CD4-positive, alpha-beta T cell (primary cell): Measurements from ENCODE around the gene TTC39B. TPM values are rescaled to one million over a fixed set of nuclear protein-coding genes. Genes with fewer than 3 reads are reported as not detected.

Source experiments
- ATAC-seq: fragments of 200-7000 bp; cut with Tn5 transposase; one replicate; pipeline ENCODE4 v1.10.0; 2022; ENCODE audit warnings: mild to moderate bottlenecking; ENCODE audit not compliant: poor library complexity
- CTCF ChIA-PET: fragments of 350-600 bp; sonication (Branson Sonifier 250); formaldehyde crosslinking; loops from one replicate; lab custom pipeline; 2021; ENCODE audit warnings: antibody characterized with exemption, inconsistent platforms; lab: Charles Lee
- POLR2A ChIA-PET: fragments of 350-600 bp; sonication (Branson Sonifier 250); formaldehyde crosslinking; loops from one replicate; lab custom pipeline; 2021; ENCODE audit warnings: antibody characterized with exemption, inconsistent platforms; lab: Charles Lee
- DNase-seq, 14 experiments: peaks; one replicate each; pipeline ENCODE4 v3.0.0-alpha.2; 2013 to 2020; ENCODE audit warnings: mixed read lengths in 2 of 14
- H3K27ac ChIP-seq, 2 donors: one replicate each; pipeline versions ENCODE4 v1.5.1 to v1.7.0; 2013; ENCODE audit warnings: low read length in 2 of 2, low read depth in 1 of 2, mild to moderate bottlenecking in 1 of 2
- H3K27me3 ChIP-seq, 2 experiments: 1 replicate in 1 of 2; 2 replicates in 1 of 2; pipeline versions ENCODE4 v1.6.1 to v1.7.0; 2013; ENCODE audit warnings: low read length in 2 of 2, control low read depth in 1 of 2, mild to moderate bottlenecking in 1 of 2, moderate library complexity in 1 of 2; ENCODE audit not compliant: insufficient read depth in 2 of 2, control insufficient read depth in 1 of 2
- H3K36me3 ChIP-seq: one replicate; pipeline ENCODE4 v1.6.1; 2013; ENCODE audit warnings: low read length, control low read depth; ENCODE audit not compliant: insufficient read depth
- H3K4me1 ChIP-seq: one replicate; pipeline ENCODE4 v1.6.1; 2013; ENCODE audit warnings: low read length, control low read depth; ENCODE audit not compliant: insufficient read depth
- H3K4me3 ChIP-seq: one replicate; pipeline ENCODE4 v1.5.1; 2013; ENCODE audit warnings: mild to moderate bottlenecking, low read length, moderate library complexity
- H3K9me3 ChIP-seq, 2 experiments: 1 replicate in 1 of 2; 2 replicates in 1 of 2; pipeline versions ENCODE4 v1.6.1 to v1.7.0; 2013; ENCODE audit warnings: low read length in 2 of 2, mild to moderate bottlenecking in 2 of 2, control low read depth in 1 of 2, moderate library complexity in 1 of 2; ENCODE audit not compliant: control insufficient read depth in 1 of 2, insufficient read depth in 1 of 2
- H3K27ac Mint-ChIP-seq: one replicate; pipeline ENCODE4 v1.8.0; 2020; ENCODE audit warnings: mixed read lengths
- H3K27me3 Mint-ChIP-seq: one replicate; pipeline ENCODE4 v1.8.0; 2021; ENCODE audit warnings: mixed read lengths
- H3K36me3 Mint-ChIP-seq: one replicate; pipeline ENCODE4 v1.8.0; 2021; ENCODE audit warnings: low read depth, mixed read lengths
- H3K4me1 Mint-ChIP-seq: one replicate; pipeline ENCODE4 v1.8.0; 2021; ENCODE audit warnings: low read depth, mixed read lengths
- H3K4me3 Mint-ChIP-seq: one replicate; pipeline ENCODE4 v1.8.0; 2020; ENCODE audit warnings: mild to moderate bottlenecking, mixed read lengths
- H3K9me3 Mint-ChIP-seq: one replicate; pipeline ENCODE4 v1.8.0; 2020; ENCODE audit warnings: mixed read lengths
- intact Hi-C, 2 experiments: fragments of 100-400 bp; cut with DNase I in 1 of 2; cut with micrococcal nuclease in 1 of 2; formaldehyde crosslinking; loops; one replicate each; pipeline versions ENCODE4 v1.15.1 to v1.9.0; 2023 to 2025; cut with DNase I, micrococcal nuclease
- total RNA-seq, 174 experiments: library from RNA in 2 of 174; stranded (reverse) in 2 of 174; gene quantifications; one replicate each; pipeline ENCODE4 v1.2.3 and lab custom pipeline; 2021 to 2026
- TF ChIP-seq, protein P1 (sequence below): fragments of 200-600 bp; IDR thresholded peaks from one replicate; pipeline ENCODE4 v1.8.0; 2022; ENCODE audit warnings: antibody characterized with exemption, mild to moderate bottlenecking

TTC39B gene
- total RNA-seq, 2 experiments from 2014 or later, result 37.6 to 43.6 TPM

DNA sequence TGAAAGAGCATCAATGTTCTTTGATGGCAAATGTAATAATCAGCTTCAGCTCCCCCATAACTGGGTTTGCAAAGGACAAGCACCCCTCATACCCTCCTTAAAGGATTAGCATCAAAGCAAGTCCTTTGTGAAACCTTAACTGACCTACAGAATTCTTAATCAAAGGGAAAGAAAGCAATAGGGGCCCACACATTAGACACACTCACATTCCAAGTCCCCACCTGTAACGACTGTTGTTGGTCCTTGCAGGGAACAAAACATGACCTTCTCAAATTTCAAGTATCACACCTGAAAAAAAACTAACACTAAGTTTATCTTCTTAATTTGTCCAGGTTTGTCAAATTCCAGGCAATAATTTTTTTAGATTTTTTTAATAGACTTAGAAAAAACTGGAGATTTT, 32.6 kb downstream of the TTC39B start:
- peaks cover 11% of the 10 kb centered on the region for H3K36me3 Mint-ChIP-seq
- ChIA-PET POLR2A (no interaction called here), CTCF (no interaction called here)
- H3K4me1 Mint-ChIP-seq, result peaks cover 71% of the 10 kb centered on the region
- Histone ChIP-seq H3K36me3 (no peaks in the 10 kb centered on the region), H3K4me1 (peaks cover 22% of the 10 kb centered on the region), H3K27me3 (no peaks in the 10 kb centered on the region), H3K27ac (no peak overlapping the region), H3K4me3 (no peak overlapping the region), H3K9me3 (no peaks in the 10 kb centered on the region)
- intact Hi-C loops, result no loop called here
- H3K9me3 Mint-ChIP-seq, result no peaks in the 10 kb centered on the region
- TF ChIP-seq, protein P1, sequence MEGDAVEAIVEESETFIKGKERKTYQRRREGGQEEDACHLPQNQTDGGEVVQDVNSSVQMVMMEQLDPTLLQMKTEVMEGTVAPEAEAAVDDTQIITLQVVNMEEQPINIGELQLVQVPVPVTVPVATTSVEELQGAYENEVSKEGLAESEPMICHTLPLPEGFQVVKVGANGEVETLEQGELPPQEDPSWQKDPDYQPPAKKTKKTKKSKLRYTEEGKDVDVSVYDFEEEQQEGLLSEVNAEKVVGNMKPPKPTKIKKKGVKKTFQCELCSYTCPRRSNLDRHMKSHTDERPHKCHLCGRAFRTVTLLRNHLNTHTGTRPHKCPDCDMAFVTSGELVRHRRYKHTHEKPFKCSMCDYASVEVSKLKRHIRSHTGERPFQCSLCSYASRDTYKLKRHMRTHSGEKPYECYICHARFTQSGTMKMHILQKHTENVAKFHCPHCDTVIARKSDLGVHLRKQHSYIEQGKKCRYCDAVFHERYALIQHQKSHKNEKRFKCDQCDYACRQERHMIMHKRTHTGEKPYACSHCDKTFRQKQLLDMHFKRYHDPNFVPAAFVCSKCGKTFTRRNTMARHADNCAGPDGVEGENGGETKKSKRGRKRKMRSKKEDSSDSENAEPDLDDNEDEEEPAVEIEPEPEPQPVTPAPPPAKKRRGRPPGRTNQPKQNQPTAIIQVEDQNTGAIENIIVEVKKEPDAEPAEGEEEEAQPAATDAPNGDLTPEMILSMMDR, result no peak
- ATAC-seq, result no peak
- no peaks in the 10 kb centered on the region for H3K27me3 Mint-ChIP-seq
- H3K27ac Mint-ChIP-seq, result no peak overlapping the region
- DNase-seq, result no peak
- H3K4me3 Mint-ChIP-seq, result no peak overlapping the region

DNA sequence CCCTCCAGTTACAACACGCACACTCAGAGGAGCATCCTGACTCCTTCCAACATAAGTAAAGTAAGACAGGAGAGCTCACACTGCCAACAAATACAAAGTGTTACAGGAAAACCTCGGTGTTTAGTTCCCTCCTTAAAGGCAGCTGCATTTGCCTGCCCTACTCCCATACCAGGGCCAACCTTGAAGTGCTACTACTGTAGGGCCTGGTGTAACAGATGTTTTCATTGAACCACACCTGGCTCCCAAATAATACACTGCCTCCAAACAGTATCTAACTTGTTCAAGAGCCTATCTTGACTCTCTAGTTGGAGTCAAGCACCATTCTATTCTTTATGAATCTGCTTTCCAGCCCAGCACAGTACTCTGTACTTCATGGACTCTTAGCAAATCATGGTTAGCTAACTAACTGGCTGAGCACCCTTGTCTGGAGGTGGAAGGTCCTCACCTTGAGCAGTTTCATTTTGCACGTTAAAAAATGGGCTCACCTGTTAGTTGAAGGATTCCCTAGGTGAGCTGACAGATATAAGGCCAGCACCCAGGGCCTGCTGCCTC, 34.6 kb downstream of the TTC39B start:
- peaks cover 69% of the 10 kb centered on the region for H3K4me1 Mint-ChIP-seq
- intact Hi-C loops, result no loop called here
- ATAC-seq (no peak), DNase-seq (no peak)
- Histone ChIP-seq H3K9me3 (no peaks in the 10 kb centered on the region), H3K27me3 (no peaks in the 10 kb centered on the region), H3K27ac (no peak overlapping the region), H3K4me3 (no peak overlapping the region), H3K4me1 (peaks cover 18% of the 10 kb centered on the region), H3K36me3 (no peaks in the 10 kb centered on the region)
- TF ChIP-seq, protein P1, result no peak
- POLR2A ChIA-PET, result interaction anchor here (0.7 kb wide), 1 partner anchor 9 kb away, joined by 3 read pairs; no protein-coding TSS in a partner anchor
- H3K27ac Mint-ChIP-seq, result no peak overlapping the region
- CTCF ChIA-PET, result interaction anchor here (1.3 to 1.4 kb wide), 2 partner anchors 44 to 60 kb away, joined by 3 read pairs; no protein-coding TSS in a partner anchor
- H3K4me3 Mint-ChIP-seq, result no peak overlapping the region
- no peaks in the 10 kb centered on the region for H3K9me3 Mint-ChIP-seq
- H3K27me3 Mint-ChIP-seq, result no peaks in the 10 kb centered on the region
- peaks cover 20% of the 10 kb centered on the region for H3K36me3 Mint-ChIP-seq

DNA sequence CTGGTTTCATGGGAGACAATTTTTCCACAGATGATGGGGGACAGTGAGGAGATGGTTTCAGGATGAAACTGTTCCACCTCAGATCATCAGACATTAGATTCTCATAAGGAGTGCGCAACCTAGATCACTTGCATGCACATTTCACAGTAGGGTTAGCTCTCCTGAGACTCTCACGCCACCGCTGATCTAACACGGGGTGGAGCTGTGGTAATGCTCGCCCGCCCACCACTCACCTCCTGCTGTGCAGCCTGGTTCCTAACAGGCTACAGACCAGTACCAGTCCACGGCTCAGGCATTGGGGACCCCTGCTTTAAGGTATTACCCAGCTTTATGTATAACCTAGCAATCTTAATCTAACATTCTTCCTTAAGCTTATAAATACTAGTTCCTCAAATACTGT, 35.6 kb downstream of the TTC39B start:
- Histone ChIP-seq H3K36me3 (no peaks in the 10 kb centered on the region), H3K27me3 (no peaks in the 10 kb centered on the region), H3K4me1 (peaks cover 14% of the 10 kb centered on the region), H3K27ac (no peak overlapping the region), H3K4me3 (no peak overlapping the region), H3K9me3 (no peaks in the 10 kb centered on the region)
- no peak overlapping the region for H3K4me3 Mint-ChIP-seq
- POLR2A ChIA-PET, result interaction anchor here (0.9 kb wide), 1 partner anchor 239 kb away, joined by 3 read pairs; no protein-coding TSS in a partner anchor
- CTCF ChIA-PET, result interaction anchor here (1.4 kb wide), 1 partner anchor 43 kb away, joined by 3 read pairs; no protein-coding TSS in a partner anchor
- H3K4me1 Mint-ChIP-seq, result peaks cover 64% of the 10 kb centered on the region
- no peaks in the 10 kb centered on the region for H3K27me3 Mint-ChIP-seq
- DNase-seq (peak in 5 of 14 experiments; percentile 14 to 38 (median 31)), ATAC-seq (no peak)
- H3K36me3 Mint-ChIP-seq, result peaks cover 28% of the 10 kb centered on the region
- no peaks in the 10 kb centered on the region for H3K9me3 Mint-ChIP-seq
- TF ChIP-seq, protein P1, result no peak
- no peak overlapping the region for H3K27ac Mint-ChIP-seq
- intact Hi-C loops, result no loop called here
